GM18498 (cell line): Measurements from ENCODE around the gene ZNF70.

Experiments
- ATAC-seq: cut with Tn5 transposase; IDR thresholded peaks from one replicate; pipeline ENCODE4 v1.9.1; 2021; ENCODE audit warnings: mild to moderate bottlenecking, moderate library complexity; ENCODE audit not compliant: unreplicated experiment

ZNF70 gene

GRCh38 chr22:23695571-23696325, 55.2 kb downstream of the ZNF70 start:
- no peak for ATAC-seq

DNA sequence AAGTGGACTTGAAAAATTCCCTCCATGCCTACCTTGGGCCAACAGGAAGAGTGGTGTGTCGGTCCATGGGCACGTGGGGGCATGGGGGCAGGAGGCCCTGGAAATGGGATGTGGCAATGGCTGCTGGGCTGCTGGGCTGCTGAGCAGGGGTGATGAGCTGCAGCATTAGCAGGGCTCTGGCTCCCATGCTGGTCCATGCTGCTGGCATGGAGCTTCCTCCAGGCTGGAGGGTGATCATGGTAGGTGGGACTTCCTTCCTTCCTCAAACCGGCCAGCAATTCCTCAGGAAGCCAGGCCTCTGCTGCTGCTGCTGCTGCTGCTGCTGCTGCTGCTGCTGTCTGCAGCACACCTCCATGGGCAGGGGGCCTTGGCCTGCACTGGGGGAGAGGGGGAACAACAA, 55.8 kb downstream of the ZNF70 start:
- ATAC-seq = no peak

- no peak for ATAC-seq
These were observed 56.8 kb downstream of the ZNF70 start for GRCh38 chr22:23693979-23694680.

DNA sequence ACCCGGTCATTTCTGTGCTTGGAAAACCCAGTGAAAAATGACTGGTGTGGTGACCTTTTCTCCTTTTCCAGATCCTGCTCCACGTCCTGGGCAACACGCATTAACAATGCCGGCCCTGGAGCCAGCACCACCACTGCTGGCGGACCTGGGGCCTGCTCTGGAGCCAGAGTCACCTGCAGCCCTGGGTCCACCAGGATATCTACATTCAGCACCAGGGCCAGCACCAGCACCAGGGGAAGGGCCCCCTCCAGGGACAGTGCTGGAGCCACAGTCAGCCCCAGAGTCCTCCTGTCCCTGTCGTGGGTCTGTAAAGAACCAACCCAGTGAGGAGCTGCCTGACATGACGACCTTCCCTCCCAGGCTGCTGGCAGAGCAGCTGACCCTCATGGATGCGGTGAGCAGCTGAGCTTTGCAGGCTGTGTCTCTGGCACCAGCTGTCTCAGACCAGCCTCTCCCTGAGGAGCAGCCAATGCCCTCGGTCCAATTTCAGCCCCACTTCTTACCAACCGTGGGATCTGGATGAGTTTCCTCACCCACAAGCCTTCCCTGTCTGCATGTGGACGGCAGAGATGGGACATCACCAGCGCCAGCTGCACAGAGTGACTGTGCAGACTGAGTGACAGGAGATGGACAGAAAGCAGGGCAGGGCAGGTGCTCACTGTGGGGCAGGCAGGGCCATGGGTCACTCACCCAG, 58.2 kb downstream of the ZNF70 start:
- no peak for ATAC-seq

DNA sequence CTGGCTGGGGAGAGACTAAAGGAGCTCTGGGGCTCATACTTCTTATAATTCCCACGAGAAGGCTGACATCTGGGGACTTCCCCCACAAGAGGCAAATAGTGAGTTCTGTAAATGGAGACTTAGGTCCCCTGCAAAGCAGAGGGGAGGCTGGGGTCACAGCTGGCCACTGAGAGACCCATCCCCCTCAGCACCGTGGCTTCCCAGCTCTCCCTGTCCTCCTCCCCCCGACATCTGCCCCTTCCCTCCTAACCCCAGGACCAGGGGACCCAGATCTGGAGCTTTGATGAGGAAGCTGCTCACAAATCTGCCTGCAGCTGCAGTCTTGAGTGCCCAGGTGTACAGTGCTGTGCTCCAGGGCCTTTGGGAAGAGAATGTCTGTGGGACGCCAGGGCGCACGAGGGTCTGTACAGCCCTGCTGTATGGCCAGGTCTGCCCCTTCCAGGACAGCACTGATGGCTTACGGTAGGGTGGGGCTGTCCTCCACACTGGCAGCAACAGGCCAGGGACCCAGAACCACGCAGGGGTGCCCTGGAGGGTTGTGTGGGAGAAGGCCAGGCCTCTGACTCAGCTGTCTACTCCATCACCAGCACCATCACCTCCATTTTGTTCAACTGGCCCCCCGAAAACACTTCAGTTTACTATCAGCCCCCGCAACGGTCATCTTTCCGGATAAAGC, 59.0 kb downstream of the ZNF70 start:
- no peak for ATAC-seq

GRCh38 chr22:23690713-23691112, 60.2 kb downstream of the ZNF70 start, which contains the start of gene RGL4:
Gene RGL4 (plus strand): TSS chr22:23691013. CDS start chr22:23692031, 1,018 bp downstream.
- no peak for ATAC-seq

DNA sequence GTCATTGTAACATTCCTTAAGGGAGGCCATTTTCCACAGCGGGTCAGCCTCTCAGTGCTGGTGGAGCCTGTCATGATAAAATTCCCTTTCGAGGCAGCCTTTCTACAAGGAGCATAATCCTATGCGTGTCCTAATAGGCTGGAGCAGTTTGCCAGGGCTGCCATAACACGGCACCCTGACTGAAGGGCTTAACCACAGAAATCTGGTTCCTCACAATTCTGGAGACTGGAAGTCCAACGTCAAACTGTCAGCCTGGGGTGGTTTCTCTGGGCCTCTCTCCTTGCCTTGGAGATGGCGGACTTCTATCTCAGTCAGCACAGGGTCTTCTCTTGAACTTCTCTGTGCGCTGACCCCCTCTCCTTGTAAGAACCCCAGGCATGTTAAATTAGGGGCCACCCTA, 61.5 kb downstream of the ZNF70 start:
- no peak for ATAC-seq
